Ishikawa (cell line): Measurements from ENCODE around the gene HMGXB3.

Experiments
- CEBPB ChIP-seq: IDR thresholded peaks from 2 replicates; pipeline ENCODE4 v1.6.1; 2012
- CREB1 ChIP-seq: IDR thresholded peaks from 2 replicates; pipeline ENCODE4 v1.6.1; 2012; ENCODE audit warnings: low read depth
- FOXM1 ChIP-seq: IDR thresholded peaks from 2 replicates; pipeline ENCODE4 v1.6.1; 2012; ENCODE audit warnings: low read depth, borderline replicate concordance
- MAX ChIP-seq: IDR thresholded peaks from 2 replicates; pipeline ENCODE4 v1.6.1; 2012
- REST ChIP-seq: IDR thresholded peaks from 2 replicates; pipeline ENCODE4 v1.6.1; 2012; ENCODE audit warnings: low read depth, mild to moderate bottlenecking
- TCF12 ChIP-seq: IDR thresholded peaks from 2 replicates; pipeline ENCODE4 v1.6.1; 2012; ENCODE audit warnings: low read depth
- TEAD4 ChIP-seq: IDR thresholded peaks from 2 replicates; pipeline ENCODE4 v1.6.1; 2012
- YY1 ChIP-seq: IDR thresholded peaks from 2 replicates; pipeline ENCODE4 v1.6.1; 2012; ENCODE audit warnings: low read depth

GRCh38 chr5:150015415-150015814 lies 14.9 kb downstream of the HMGXB3 start:
- no peak for TF ChIP-seq TCF12
- no peak for TF ChIP-seq YY1
- no peak for TF ChIP-seq CEBPB
- no peak for TF ChIP-seq REST
- no peak for TF ChIP-seq TEAD4
- TF ChIP-seq FOXM1 = no peak
- no peak for TF ChIP-seq CREB1
- TF ChIP-seq MAX = no peak
